Psoas muscle (tissue), 8 donors: Measurements from ENCODE around the gene CLECL1. TPM values are rescaled to one million over a fixed set of nuclear protein-coding genes. Genes with fewer than 3 reads are reported as not detected.

Experiments used
- ATAC-seq, 4 donors: fragments of 200-7000 bp; cut with Tn5 transposase; one replicate each; pipeline ENCODE4 v1.9.1; 2020; ENCODE audit warnings: moderate library complexity in 3 of 4, mild to moderate bottlenecking in 2 of 4
- DNase-seq, 2 donors: peaks; one replicate each; pipeline ENCODE4 v3.0.0-alpha.2; 2020
- H3K27ac ChIP-seq: fragments of 200-600 bp; one replicate; pipeline ENCODE4 v1.8.0; 2022
- H3K27me3 ChIP-seq, 3 donors: fragments of 200-600 bp in 1 of 3; one replicate each; pipeline versions ENCODE4 v1.6.1 to v1.8.0; 2013 to 2022; ENCODE audit warnings: low read length in 2 of 3, mild to moderate bottlenecking in 2 of 3, moderate library complexity in 1 of 3; ENCODE audit not compliant: insufficient read depth in 3 of 3
- H3K36me3 ChIP-seq, 2 donors: fragments of 200-600 bp in 1 of 2; one replicate each; pipeline versions ENCODE4 v1.6.1 to v1.8.0; 2013 to 2022; ENCODE audit warnings: low read depth in 1 of 2, mild to moderate bottlenecking in 1 of 2, moderate library complexity in 1 of 2; ENCODE audit not compliant: insufficient read depth in 1 of 2
- H3K4me1 ChIP-seq: fragments of 200-600 bp; one replicate; pipeline ENCODE4 v1.8.0; 2022
- H3K4me3 ChIP-seq: fragments of 200-600 bp; one replicate; pipeline ENCODE4 v1.8.0; 2022; ENCODE audit warnings: mild to moderate bottlenecking
- H3K9me3 ChIP-seq: fragments of 200-600 bp; one replicate; pipeline ENCODE4 v1.8.0; 2022
- WGBS, 3 donors: extraction: QIAGEN DNeasy Blood & Tissue Kit; methylation state at CpG; one replicate each; pipeline versions ENCODE4 v1.1.6 to v1.1.7; 2013; 5-methylcytosine and 5-hydroxymethylcytosine counted together
- intact Hi-C, 2 donors: fragments of 100-400 bp; cut with DNase I; formaldehyde crosslinking; loops; one replicate each; pipeline versions ENCODE4 v1.11.0 to v1.14.2; 2022
- long read RNA-seq, 2 donors: library from polyadenylated mRNA; unstranded; transcript quantifications; one replicate each; pipeline ENCODE4 v2.0.0, GENCODE V29; 2021
- polyA plus RNA-seq, 3 donors: library from polyadenylated mRNA; stranded (reverse); fragments of 200-250 nt; gene quantifications; one replicate each; pipeline ENCODE4 v1.2.3, GENCODE V29; 2013
- total RNA-seq, 4 donors: library from RNA; stranded (reverse); fragmentation: NEBNext Ultra II Directional in 2 of 4; extraction: Animal tissue kit (Norgen Biotek cat#: 25700) in 2 of 4; gene quantifications; one replicate each; pipeline versions ENCODE4 v1.2.1 to v1.2.4, GENCODE V29; 2021 to 2023
- TF ChIP-seq, protein P1 (sequence below): fragments of 200-600 bp; IDR thresholded peaks from one replicate; pipeline ENCODE4 v1.8.0; 2022; ENCODE audit warnings: antibody characterized with exemption
- donor health status: healthy with polysubstance abuse.
- donor health status: DM: no; HTN: no; CAD: no; lungs with moderate emphysema.
- donor health status: Bipolar disorder and iron deficiency.
- donor health status: healthy.
- donor health status: DM: yes; HTN: yes; CAD: no.
- donor health status: DM: no; HTN: no; CAD: no.
- donor health status: DM: no; HTN: no; CAD: no.
- donor health status: DM: yes; HTN: yes; CAD: no.

Gene CLECL1
- total RNA-seq (under 1 TPM in 1 of 4 donors, not detected in 3; 0.42 TPM), polyA plus RNA-seq (under 1 TPM in 2 of 3 donors, not detected in 1; 0.10 to 0.28 TPM)
- long read RNA-seq, donor 1: 0 reads
- long read RNA-seq, donor 2: 0 reads

DNA sequence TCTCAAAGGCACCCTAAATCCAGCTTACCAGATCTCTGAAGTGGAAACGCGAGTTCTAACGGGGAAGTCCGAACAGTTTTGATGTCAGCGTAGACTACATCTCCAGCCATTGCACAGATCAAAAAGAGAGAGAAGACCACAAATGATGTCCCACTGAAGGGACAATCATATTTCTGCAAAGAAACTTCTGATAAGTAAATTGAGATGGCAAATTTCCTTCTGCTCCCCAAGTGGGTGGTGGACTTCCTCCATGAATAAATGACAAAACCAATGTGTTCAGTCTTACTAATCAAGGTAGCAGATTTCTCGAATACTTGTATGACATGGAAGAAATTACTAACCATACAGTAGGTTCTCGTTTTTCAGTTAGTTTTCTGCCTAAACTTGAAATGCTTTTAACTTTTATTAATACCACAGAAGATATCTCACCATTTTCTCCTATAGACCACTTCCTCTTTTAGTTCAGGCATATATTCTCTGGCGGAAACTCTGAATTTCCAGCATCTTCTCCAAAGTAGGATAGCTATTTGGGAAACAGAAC, at the start of gene CLECL1:
Gene CLECL1, minus strand, starts transcription at position 177 of the 541 bp plus-strand sequence.
- 71 to 87% (median 80%) methylated on average over 8 of the region's 8 CpGs for WGBS, 3 donors
- intact Hi-C loops: no loop called here
- Histone ChIP-seq H3K27ac (no peak within 1 kb of the TSS), H3K36me3 (no peaks in the 10 kb centered on the region), H3K9me3 (no peaks in the 10 kb centered on the region), H3K27me3 (no peaks in the 10 kb centered on the region), H3K4me3 (no peak within 1 kb of the TSS), H3K4me1 (no peaks in the 10 kb centered on the region)
- no peak for ATAC-seq
- no peak for DNase-seq
- TF ChIP-seq, protein P1, sequence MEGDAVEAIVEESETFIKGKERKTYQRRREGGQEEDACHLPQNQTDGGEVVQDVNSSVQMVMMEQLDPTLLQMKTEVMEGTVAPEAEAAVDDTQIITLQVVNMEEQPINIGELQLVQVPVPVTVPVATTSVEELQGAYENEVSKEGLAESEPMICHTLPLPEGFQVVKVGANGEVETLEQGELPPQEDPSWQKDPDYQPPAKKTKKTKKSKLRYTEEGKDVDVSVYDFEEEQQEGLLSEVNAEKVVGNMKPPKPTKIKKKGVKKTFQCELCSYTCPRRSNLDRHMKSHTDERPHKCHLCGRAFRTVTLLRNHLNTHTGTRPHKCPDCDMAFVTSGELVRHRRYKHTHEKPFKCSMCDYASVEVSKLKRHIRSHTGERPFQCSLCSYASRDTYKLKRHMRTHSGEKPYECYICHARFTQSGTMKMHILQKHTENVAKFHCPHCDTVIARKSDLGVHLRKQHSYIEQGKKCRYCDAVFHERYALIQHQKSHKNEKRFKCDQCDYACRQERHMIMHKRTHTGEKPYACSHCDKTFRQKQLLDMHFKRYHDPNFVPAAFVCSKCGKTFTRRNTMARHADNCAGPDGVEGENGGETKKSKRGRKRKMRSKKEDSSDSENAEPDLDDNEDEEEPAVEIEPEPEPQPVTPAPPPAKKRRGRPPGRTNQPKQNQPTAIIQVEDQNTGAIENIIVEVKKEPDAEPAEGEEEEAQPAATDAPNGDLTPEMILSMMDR: no peak

DNA sequence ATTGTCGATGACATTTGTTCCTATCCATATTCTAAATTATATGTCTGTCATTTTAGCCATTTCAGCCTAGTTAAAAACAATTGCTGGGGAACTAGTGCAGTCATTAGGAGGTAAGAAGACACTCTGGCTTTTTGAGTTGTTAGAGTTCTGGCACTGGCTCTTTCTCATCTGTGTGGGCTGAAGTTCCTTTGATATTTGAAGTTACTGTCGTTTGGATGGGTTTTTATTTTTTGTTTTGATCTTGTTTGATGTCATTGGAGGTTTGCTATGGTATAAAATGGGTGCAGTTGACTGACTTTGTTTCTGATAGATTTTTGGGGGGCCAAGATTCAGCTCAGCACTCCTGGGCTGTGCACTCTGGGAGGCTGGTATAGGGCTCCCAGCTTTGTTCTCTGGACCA, 48.5 kb upstream of the CLECL1 start:
- Histone ChIP-seq H3K9me3 (no peaks in the 10 kb centered on the region), H3K36me3 (no peaks in the 10 kb centered on the region), H3K4me1 (no peaks in the 10 kb centered on the region), H3K27ac (no peak overlapping the region), H3K4me3 (no peak overlapping the region), H3K27me3 (no peaks in the 10 kb centered on the region)
- 82 to 85% (median 82%) methylated on average over 2 of the region's 2 CpGs for WGBS, 3 donors
- TF ChIP-seq, protein P1: no peak
- ATAC-seq (no peak), DNase-seq (no peak)
- intact Hi-C loops: no loop called here

DNA sequence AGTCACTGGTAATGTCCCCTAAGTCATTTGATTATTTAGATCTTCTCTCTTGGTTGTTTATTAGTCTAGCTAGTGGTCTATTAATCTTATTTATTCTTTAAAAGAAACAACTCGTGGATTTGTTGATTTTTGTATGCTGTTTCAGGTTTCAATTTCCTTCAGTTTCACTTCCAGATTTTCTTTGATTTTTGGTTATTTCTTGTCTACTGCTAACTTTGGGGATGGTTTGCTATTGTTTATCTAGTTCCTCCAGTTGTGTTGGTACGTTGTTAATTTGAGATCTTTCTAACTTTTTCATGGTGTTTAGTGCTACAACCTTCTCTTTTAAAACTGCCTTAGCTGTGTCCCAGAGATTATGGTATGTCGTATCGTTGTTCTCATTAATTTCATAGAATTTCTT, 46.3 kb upstream of the CLECL1 start:
- DNase-seq: no peak
- intact Hi-C loops: no loop called here
- no peak overlapping the region for H3K27ac ChIP-seq
- H3K27me3 ChIP-seq: no peaks in the 10 kb centered on the region
- no peak overlapping the region for H3K4me3 ChIP-seq
- no peaks in the 10 kb centered on the region for H3K4me1 ChIP-seq
- H3K9me3 ChIP-seq: no peaks in the 10 kb centered on the region
- no peaks in the 10 kb centered on the region for H3K36me3 ChIP-seq
- no peak for ATAC-seq
- TF ChIP-seq, protein P1: no peak
- WGBS, 3 donors: 65 to 81% (median 76%) methylated on average over 4 of the region's 4 CpGs

DNA sequence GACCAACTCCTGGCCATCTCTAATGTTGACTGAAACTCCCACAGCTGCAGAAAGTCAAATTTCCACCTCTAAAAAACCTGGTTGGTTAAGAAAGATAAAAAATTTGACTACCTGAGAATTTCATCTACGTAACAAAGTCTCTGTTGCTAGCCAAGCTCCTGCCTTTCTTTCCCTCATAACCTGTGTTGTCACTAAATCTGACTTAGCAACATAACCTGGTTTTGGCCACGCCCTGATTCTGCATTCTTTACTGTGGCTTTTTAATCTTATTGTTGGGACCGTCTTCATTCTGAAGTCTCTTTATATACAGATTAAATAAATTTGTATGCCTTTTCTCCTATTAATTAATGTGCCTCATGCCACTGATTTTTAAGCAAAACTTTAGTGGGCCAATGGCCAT, 43.9 kb upstream of the CLECL1 start:
- WGBS, 3 donors: 72 to 79% (median 79%) methylated on average over 3 of the region's 3 CpGs
- Histone ChIP-seq H3K9me3 (no peaks in the 10 kb centered on the region), H3K36me3 (no peaks in the 10 kb centered on the region), H3K4me1 (no peaks in the 10 kb centered on the region), H3K4me3 (no peak overlapping the region), H3K27me3 (no peaks in the 10 kb centered on the region), H3K27ac (no peak overlapping the region)
- TF ChIP-seq, protein P1: no peak
- intact Hi-C loops: no loop called here
- no peak for ATAC-seq
- DNase-seq: no peak
